Activated CD8-positive, alpha-beta memory T cell treated with anti-CD3 and anti-CD28 coated beads for 4 hours (primary cell): ENCODE measurements around the gene FDX2.

ENCODE experiments used
- DNase-seq, 2 donors: peaks; one replicate each; pipeline ENCODE4 v3.0.0-alpha.2; 2020; ENCODE audit warnings: low read depth in 2 of 2

Gene FDX2

GRCh38 chr19:10299545-10300458 lies 16.0 kb downstream of the FDX2 start:
- no peak for DNase-seq

- no peak for DNase-seq
Observed at GRCh38 chr19:10295847-10296591, 19.8 kb downstream of the FDX2 start.

GRCh38 chr19:10295305-10295846 lies 20.4 kb downstream of the FDX2 start:
- peak in 1 of 2 donors; percentile 47 for DNase-seq

GRCh38 chr19:10294368-10294697 lies 21.5 kb downstream of the FDX2 start:
- DNase-seq = no peak

- no peak for DNase-seq
Observed at GRCh38 chr19:10293637-10294367, 22.0 kb downstream of the FDX2 start.

- no peak for DNase-seq
Observed at GRCh38 chr19:10292789-10293636, 22.8 kb downstream of the FDX2 start.

GRCh38 chr19:10292206-10292788 lies 23.5 kb downstream of the FDX2 start:
- DNase-seq = peak in 1 of 2 donors; percentile 62

- DNase-seq = no peak
Observed at GRCh38 chr19:10291554-10292205, 24.1 kb downstream of the FDX2 start.

GRCh38 chr19:10290876-10291553 lies 24.8 kb downstream of the FDX2 start:
- no peak for DNase-seq

GRCh38 chr19:10290357-10290875 lies 25.4 kb downstream of the FDX2 start:
- DNase-seq = no peak

- peak in 1 of 2 donors; percentile 57 for DNase-seq
Observed at GRCh38 chr19:10289836-10290356, 25.9 kb downstream of the FDX2 start, which contains the start of gene ICAM5. TSS of gene ICAM5 (plus strand) at chr19:10289952. CDS start at chr19:10290044, 92 bp downstream.

- DNase-seq = no peak
Observed at GRCh38 chr19:10289167-10289835, 26.5 kb downstream of the FDX2 start.

- no peak for DNase-seq
Observed at GRCh38 chr19:10288662-10289166, 27.1 kb downstream of the FDX2 start.

GRCh38 chr19:10286803-10287737 lies 28.7 kb downstream of the FDX2 start, which contains the start of gene ICAM4:
TSS of gene ICAM4 (plus strand) at chr19:10286955. CDS start at chr19:10287013, 58 bp downstream.
- no peak for DNase-seq

- no peak for DNase-seq
Observed at GRCh38 chr19:10285393-10285792, 30.4 kb downstream of the FDX2 start.

GRCh38 chr19:10284960-10285278 lies 30.9 kb downstream of the FDX2 start:
- DNase-seq = no peak
